Erythroblast (primary cell): ENCODE results near the gene TBC1D2.

Experiments
- GATA1 ChIP-seq: IDR thresholded peaks from 2 replicates; pipeline ENCODE4 v1.6.1; 2011; ENCODE audit warnings: low read depth, mild to moderate bottlenecking, control low read depth, low read length, moderate library complexity
- POLR2A ChIP-seq: IDR thresholded peaks from 2 replicates; pipeline ENCODE4 v1.6.1; 2011; ENCODE audit warnings: mild to moderate bottlenecking, low read length

GRCh38 chr9:98191181-98191608, 64.3 kb downstream of the TBC1D2 start:
- TF ChIP-seq POLR2A = no peak
- no peak for TF ChIP-seq GATA1
